H4 (cell line): Measurements from ENCODE around the gene ZACN. TPM values are rescaled to one million over a fixed set of nuclear protein-coding genes. Genes with fewer than 3 reads are reported as not detected.
"Not testable (repeated sequence)": the region's sequence is repeated elsewhere in the genome, so short reads cannot be mapped to it uniquely, and the experiment has no call there.

ENCODE experiments used
- DNase-seq: peaks from one replicate; pipeline ENCODE4 v3.0.0-alpha.2; 2015; ENCODE audit warnings: low spot score
- total RNA-seq: library from RNA; depleted of rRNA; stranded (reverse); fragments of >200 nt; shearing (Covaris generic); gene quantifications from 2 replicates; pipeline ENCODE4 v1.2.3, GENCODE V29; 2014

Gene ZACN
- total RNA-seq, 1 experiment from 2014 or later, result not detected

DNA sequence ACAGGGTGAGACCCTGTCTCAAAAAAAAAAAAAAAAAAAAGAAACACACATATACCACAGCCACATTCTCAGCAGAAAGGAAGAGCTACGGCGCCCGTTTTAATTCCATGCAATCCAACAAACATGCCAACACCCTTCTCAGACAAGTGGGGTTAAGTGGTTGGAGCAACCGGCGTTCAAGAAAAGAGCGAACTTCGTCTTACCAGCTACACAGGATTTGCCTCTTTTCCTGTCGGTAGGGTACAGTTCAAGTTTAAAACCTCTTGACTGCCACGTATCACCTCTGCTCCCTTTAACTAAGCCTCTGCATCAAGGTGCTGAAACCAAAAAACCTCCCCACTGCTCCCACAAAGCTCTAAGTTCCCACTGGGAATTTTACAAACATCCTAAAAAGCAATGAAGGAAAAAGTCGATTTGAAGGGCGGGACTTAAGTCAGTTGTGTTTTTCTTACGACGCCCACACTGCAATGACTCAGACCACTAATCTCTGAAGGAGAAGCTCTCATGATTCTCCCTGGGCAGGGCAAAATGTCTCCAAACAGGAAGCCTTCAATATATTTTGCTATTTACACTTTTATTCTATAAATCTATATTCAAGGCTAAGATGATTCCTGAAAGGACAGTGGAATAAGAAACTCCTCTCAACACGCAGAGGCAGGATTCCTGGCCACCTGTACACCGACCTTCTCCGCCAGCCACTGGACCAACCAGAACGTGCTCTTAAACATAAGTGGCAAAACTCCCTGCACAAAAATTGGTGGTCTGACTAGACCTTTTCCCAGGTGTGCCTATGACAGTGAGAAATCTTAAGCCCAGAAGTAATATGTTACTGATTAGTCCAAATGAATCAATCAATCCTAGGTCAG, 25.5 kb upstream of the ZACN start:
- no peak for DNase-seq

- no peak for DNase-seq
Observed at GRCh38 chr17:76054112-76054476, 24.9 kb upstream of the ZACN start.

- DNase-seq, result no peak
Observed at GRCh38 chr17:76056882-76057281, 22.1 kb upstream of the ZACN start.

DNA sequence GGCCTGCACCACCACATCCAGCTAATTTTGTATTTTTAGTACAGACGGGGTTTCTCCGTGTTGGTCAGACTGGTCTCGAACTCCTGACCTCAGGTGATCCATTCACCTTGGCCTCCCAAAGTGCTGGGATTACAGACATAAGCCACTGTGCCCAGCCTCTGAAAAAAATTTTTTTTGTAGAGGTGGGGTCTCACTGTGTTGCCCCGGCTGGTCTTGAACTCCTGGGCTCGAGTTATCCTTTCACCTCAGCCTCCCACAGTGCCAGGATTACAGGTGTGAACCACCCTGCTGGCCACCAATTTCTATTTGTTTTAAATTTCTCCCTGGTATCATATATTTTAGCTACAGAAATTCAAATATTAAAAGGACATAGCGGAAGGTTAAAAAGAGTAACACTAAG, 20.7 kb upstream of the ZACN start:
- DNase-seq, result not testable (repeated sequence)

GRCh38 chr17:76063875-76064546, 15.0 kb upstream of the ZACN start:
- DNase-seq, result no peak

GRCh38 chr17:76065775-76066174, 13.2 kb upstream of the ZACN start:
- DNase-seq, result no peak

DNA sequence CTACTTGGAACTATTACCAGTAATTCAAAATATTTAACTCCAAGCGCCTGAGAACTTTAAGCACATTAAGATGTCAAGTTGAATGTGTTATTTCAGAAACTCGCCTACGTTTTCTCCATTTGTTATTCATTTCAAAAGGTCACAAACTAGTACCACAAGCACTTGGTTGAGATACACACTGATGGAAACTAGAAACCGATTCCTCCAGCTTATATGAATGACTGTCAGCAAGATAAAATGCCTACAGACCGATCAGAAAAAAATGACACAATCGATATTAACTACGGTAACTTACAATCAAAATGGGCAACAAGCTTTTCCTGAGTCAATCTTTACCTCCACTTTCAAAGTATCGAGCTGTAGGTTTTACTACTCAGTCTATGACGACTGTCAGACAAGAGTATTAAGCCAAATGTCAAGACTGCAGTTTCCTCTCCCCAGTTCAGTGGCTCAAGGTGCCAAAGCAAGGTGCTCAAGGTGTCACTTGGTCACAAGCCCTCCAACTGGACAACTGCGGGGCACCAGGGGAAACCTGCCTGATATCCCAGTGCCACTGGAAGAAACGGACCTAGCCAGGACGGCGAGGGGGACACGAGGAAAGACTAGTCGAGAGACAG, 7.3 kb upstream of the ZACN start:
- DNase-seq, result no peak

GRCh38 chr17:76072148-76072858, 6.7 kb upstream of the ZACN start, which contains the start of gene SRP68:
Gene SRP68 (minus strand): TSS chr17:76072517. CDS start chr17:76072491, 26 bp downstream.
- DNase-seq, result peak; percentile 92

- no peak for DNase-seq
Observed at GRCh38 chr17:76074390-76075363, 4.3 kb upstream of the ZACN start, which contains the start of gene GALR2. Gene GALR2 (plus strand): TSS chr17:76074781. CDS start chr17:76074884, 103 bp downstream.

GRCh38 chr17:76075364-76076145, 3.4 kb upstream of the ZACN start:
- DNase-seq, result no peak

DNA sequence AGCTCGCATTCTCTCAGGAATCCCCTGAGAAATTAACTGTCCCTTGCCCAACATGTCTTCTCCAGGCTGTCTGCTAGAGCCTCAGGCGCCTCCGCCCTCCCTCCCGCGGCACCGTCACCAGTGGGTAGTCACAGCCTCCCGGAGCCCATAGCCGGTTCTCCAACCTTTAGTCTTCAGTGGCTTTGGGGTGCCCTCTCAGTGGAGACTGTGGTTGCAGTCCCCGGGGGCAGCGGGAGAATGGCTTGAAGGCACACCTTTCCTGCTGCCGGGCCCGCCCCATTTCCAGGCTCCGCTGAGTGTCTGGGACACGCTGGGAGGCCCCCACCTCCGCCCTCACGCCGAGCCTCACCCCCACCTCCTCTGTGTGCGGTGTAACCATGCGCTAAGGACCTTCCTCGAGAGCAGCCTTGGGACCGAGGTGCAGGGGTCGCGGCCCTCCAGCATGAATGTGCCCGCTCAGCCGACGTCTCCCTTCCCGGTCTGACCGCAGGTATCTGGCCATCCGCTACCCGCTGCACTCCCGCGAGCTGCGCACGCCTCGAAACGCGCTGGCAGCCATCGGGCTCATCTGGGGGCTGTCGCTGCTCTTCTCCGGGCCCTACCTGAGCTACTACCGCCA, 2.7 kb upstream of the ZACN start:
- DNase-seq, result no peak

- DNase-seq, result no peak
Observed at GRCh38 chr17:76076765-76077583, 2.0 kb upstream of the ZACN start.

DNA sequence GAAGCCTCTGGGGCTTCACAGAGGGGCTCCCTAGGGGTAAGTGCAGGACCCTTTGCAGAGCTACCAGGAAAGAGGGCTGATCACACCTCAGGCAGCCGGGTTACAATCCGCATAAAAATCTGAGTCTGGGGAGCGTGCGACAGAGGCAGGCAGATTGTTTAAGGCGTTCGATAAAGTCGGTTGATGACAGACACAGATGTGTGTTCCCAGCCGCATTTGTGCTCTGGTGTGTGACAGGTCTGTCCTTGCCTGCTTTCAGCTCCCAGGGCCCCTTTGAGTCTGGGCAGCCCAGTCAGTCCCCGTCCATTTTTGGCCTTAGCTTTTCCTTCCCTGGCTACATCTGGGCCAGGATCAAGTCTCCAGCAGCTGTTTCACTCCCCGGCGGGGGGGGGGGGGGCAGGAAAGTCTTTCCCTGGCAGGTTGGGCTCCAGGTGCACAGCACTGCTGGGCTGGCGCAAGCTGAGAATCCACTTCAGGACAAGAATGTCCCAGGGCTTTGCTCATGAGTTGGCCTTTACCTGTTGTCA, 1.3 kb upstream of the ZACN start:
- no peak for DNase-seq

DNA sequence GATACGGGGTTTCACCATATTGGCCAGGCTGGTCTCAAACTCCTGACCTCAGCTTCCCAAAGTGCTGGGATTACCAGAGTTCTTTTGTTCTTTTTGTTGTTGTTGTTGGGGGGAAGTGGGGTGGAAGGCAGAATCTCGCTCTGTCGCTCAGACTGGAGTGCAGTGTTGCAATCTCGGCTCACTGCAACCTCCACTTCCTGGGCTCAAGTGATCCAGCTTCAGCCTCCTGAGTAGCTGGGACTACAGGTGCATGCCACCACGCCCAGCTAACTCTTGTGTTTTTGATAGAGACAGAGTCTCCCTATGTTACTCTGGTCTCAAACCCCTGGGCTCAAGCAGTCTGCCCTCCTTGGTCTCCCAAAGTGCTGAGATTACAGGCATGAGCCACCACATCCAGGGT, 612 bp upstream of the ZACN start:
- DNase-seq, result not testable (repeated sequence)

- no peak for DNase-seq
Observed at GRCh38 chr17:76079535-76079955, 563 bp downstream of the ZACN start.

GRCh38 chr17:76079956-76080767, 1.2 kb downstream of the ZACN start:
- DNase-seq, result no peak

- DNase-seq, result no peak
Observed at GRCh38 chr17:76080768-76081287, 1.8 kb downstream of the ZACN start.
